Measurements from ENCODE around the gene NABP2.
"Not testable (repeated sequence)": the region's sequence is repeated elsewhere in the genome, so short reads cannot be mapped to it uniquely, and the experiment has no call there.

The NABP2 gene

GRCh38 chr12:56224102-56224701 lies at the start of gene NABP2:
Gene NABP2, plus strand, starts transcription at chr12:56224342. Its CDS starts 515 bp downstream, at chr12:56224857.
- DNase-seq: peak; percentile 82

GRCh38 chr12:56178347-56178746 lies 45.8 kb upstream of the NABP2 start:
- DNase-seq: no peak

- no peak for DNase-seq
These were observed 37.2 kb upstream of the NABP2 start for GRCh38 chr12:56186957-56187356.

GRCh38 chr12:56188131-56188777 lies 35.9 kb upstream of the NABP2 start:
- DNase-seq: no peak

- no peak for DNase-seq
These were observed 35.4 kb upstream of the NABP2 start for GRCh38 chr12:56188778-56189098.

- peak; percentile 74 for DNase-seq
These were observed 34.8 kb upstream of the NABP2 start, which contains the start of gene SMARCC2 for GRCh38 chr12:56189099-56189917. Gene SMARCC2, minus strand, starts transcription at chr12:56189483. Its CDS starts 22 bp downstream, at chr12:56189461.

- DNase-seq: peak; percentile 53
These were observed 34.0 kb upstream of the NABP2 start for GRCh38 chr12:56189918-56190694.

- DNase-seq: no peak
These were observed 33.4 kb upstream of the NABP2 start for GRCh38 chr12:56190695-56191155.

GRCh38 chr12:56192582-56192981 lies 31.6 kb upstream of the NABP2 start:
- no peak for DNase-seq

GRCh38 chr12:56193025-56193578 lies 31.0 kb upstream of the NABP2 start:
- DNase-seq: peak; percentile 41

- not testable (repeated sequence) for DNase-seq
These were observed 27.2 kb upstream of the NABP2 start for GRCh38 chr12:56196818-56197550.

- no peak for DNase-seq
These were observed 26.1 kb upstream of the NABP2 start for GRCh38 chr12:56197921-56198635.

GRCh38 chr12:56198836-56199235 lies 25.3 kb upstream of the NABP2 start:
- DNase-seq: no peak

GRCh38 chr12:56202366-56202765 lies 21.8 kb upstream of the NABP2 start:
- no peak for DNase-seq

GRCh38 chr12:56202838-56203237 lies 21.3 kb upstream of the NABP2 start:
- DNase-seq: no peak

- DNase-seq: no peak
These were observed 19.9 kb upstream of the NABP2 start for GRCh38 chr12:56204275-56204674.

GRCh38 chr12:56205445-56205844 lies 18.7 kb upstream of the NABP2 start:
- DNase-seq: no peak

- DNase-seq: no peak
These were observed 17.5 kb upstream of the NABP2 start for GRCh38 chr12:56206452-56207166.

GRCh38 chr12:56208006-56208405 lies 16.1 kb upstream of the NABP2 start:
- no peak for DNase-seq

GRCh38 chr12:56212361-56212760 lies 11.8 kb upstream of the NABP2 start:
- no peak for DNase-seq

- no peak for DNase-seq
These were observed 10.3 kb upstream of the NABP2 start for GRCh38 chr12:56213878-56214277.

Measured in activated CD4-positive, alpha-beta T cell treated with anti-CD3 and anti-CD28 coated beads for 1 hour (primary cell).